Stomach (tissue), 9 donors: ENCODE measurements around the gene SEMA3D. TPM values are rescaled to one million over a fixed set of nuclear protein-coding genes. Genes with fewer than 3 reads are reported as not detected.

Experiments used
- DNase-seq, 2 donors: peaks; one replicate each; pipeline versions ENCODE4 v3.0.0 to v3.0.0-alpha.2; 2013 to 2019
- H3K27ac ChIP-seq, 5 donors: fragments of 200-600 bp in 4 of 5; sonication (generic) in 4 of 5; one replicate each; pipeline ENCODE4 v1.5.1; 2013 to 2019; ENCODE audit warnings: mild to moderate bottlenecking in 1 of 5, moderate library complexity in 1 of 5
- H3K27me3 ChIP-seq, 3 donors: fragments of 200-600 bp; sonication (generic); one replicate each; pipeline ENCODE4 v1.5.1; 2017 to 2019; ENCODE audit warnings: mixed run types in 1 of 3
- H3K36me3 ChIP-seq, 4 donors: fragments of 200-600 bp; sonication (generic); 1 replicate in 3 of 4; 2 replicates in 1 of 4; pipeline ENCODE4 v1.5.1; 2016 to 2019
- H3K4me1 ChIP-seq, 4 donors: fragments of 200-600 bp; sonication (generic); one replicate each; pipeline ENCODE4 v1.5.1; 2016 to 2019
- H3K4me3 ChIP-seq, 4 donors: fragments of 200-600 bp; sonication (generic) in 3 of 4; one replicate each; pipeline ENCODE4 v1.5.1; 2016 to 2019; ENCODE audit warnings: mild to moderate bottlenecking in 1 of 4
- H3K9me3 ChIP-seq, 4 donors: fragments of 200-600 bp; sonication (generic); one replicate each; pipeline ENCODE4 v1.5.1; 2016 to 2019
- EP300 ChIP-seq: sonication (generic); formaldehyde crosslinking; IDR thresholded peaks from one replicate; pipeline ENCODE4 v1.6.1; 2017; ENCODE audit warnings: antibody characterized with exemption
- POLR2A ChIP-seq, 4 donors: fragments of 450-650 bp; IDR thresholded peaks; one replicate each; pipeline ENCODE4 v1.6.1; 2016; ENCODE audit warnings: antibody characterized with exemption in 4 of 4, control low read depth in 2 of 4, mild to moderate bottlenecking in 1 of 4, moderate library complexity in 1 of 4
- POLR2AphosphoS5 ChIP-seq, 3 donors: sonication (generic); formaldehyde crosslinking; IDR thresholded peaks; one replicate each; pipeline ENCODE4 v1.6.1; 2016; ENCODE audit warnings: antibody characterized with exemption in 3 of 3
- WGBS, 5 donors: extraction: QIAGEN DNeasy Blood & Tissue Kit in 3 of 5; methylation state at CpG; one replicate each; pipeline versions ENCODE4 v1.1.5 to v1.1.7; 2013 to 2018; 5-methylcytosine and 5-hydroxymethylcytosine counted together
- intact Hi-C: fragments of 100-400 bp; cut with DNase I; formaldehyde crosslinking; loops from one replicate; pipeline ENCODE4 v1.15.1; 2023; ENCODE audit warnings: low total_unique reads
- polyA plus RNA-seq, 3 donors: library from polyadenylated mRNA; stranded (reverse); fragments of 200-250 nt; gene quantifications; one replicate each; pipeline ENCODE4 v1.2.3, GENCODE V29; 2013
- total RNA-seq, 5 donors: library from RNA; depleted of rRNA; stranded (reverse); fragments of >200 nt; gene quantifications; one replicate each; pipeline versions ENCODE4 v1.1.0 to v1.2.3, GENCODE V29; 2014 to 2016
- TF ChIP-seq, protein P1 (sequence below), 7 experiments: fragments of 450-650 bp in 4 of 7; fragments of 200-600 bp in 3 of 7; sonication (generic) in 3 of 7; IDR thresholded peaks; one replicate each; pipeline ENCODE4 v1.5.1; 2016 to 2019; ENCODE audit warnings: antibody characterized with exemption in 7 of 7, control low read depth in 2 of 7, mild to moderate bottlenecking in 1 of 7
- donor health status: healthy with polysubstance abuse.
- donor health status: Bipolar disorder and iron deficiency.
- donor health status: healthy.

The SEMA3D gene
- total and polyA plus RNA-seq, 8 donors = 0.44 to 20.9 (median 2.6) TPM; not detected in 1

DNA sequence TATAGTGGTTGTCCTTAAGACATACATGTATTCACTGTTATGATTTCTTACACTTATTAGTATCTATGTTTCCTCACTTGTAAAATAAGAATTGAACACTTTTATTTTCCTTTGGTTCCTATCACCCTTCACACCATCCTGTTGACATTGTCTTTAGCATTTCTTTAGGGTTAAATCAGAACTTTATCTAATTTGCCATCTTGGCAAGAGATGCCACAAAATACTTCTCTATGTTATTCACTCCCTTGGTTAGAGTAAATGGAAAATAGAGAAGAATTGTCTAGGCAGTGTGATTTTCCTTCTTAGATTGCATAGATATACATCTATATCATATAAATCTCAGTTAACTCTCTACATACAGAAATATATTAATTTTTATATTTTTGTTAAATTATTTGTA, 204.7 kb downstream of the SEMA3D start:
- no peaks in the 10 kb centered on the region for H3K9me3 ChIP-seq
- intact Hi-C loops = no loop called here
- TF ChIP-seq, protein P1, sequence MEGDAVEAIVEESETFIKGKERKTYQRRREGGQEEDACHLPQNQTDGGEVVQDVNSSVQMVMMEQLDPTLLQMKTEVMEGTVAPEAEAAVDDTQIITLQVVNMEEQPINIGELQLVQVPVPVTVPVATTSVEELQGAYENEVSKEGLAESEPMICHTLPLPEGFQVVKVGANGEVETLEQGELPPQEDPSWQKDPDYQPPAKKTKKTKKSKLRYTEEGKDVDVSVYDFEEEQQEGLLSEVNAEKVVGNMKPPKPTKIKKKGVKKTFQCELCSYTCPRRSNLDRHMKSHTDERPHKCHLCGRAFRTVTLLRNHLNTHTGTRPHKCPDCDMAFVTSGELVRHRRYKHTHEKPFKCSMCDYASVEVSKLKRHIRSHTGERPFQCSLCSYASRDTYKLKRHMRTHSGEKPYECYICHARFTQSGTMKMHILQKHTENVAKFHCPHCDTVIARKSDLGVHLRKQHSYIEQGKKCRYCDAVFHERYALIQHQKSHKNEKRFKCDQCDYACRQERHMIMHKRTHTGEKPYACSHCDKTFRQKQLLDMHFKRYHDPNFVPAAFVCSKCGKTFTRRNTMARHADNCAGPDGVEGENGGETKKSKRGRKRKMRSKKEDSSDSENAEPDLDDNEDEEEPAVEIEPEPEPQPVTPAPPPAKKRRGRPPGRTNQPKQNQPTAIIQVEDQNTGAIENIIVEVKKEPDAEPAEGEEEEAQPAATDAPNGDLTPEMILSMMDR (IDR thresholded peaks at IDR 0.05) = no peak
- no peak for TF ChIP-seq EP300

DNA sequence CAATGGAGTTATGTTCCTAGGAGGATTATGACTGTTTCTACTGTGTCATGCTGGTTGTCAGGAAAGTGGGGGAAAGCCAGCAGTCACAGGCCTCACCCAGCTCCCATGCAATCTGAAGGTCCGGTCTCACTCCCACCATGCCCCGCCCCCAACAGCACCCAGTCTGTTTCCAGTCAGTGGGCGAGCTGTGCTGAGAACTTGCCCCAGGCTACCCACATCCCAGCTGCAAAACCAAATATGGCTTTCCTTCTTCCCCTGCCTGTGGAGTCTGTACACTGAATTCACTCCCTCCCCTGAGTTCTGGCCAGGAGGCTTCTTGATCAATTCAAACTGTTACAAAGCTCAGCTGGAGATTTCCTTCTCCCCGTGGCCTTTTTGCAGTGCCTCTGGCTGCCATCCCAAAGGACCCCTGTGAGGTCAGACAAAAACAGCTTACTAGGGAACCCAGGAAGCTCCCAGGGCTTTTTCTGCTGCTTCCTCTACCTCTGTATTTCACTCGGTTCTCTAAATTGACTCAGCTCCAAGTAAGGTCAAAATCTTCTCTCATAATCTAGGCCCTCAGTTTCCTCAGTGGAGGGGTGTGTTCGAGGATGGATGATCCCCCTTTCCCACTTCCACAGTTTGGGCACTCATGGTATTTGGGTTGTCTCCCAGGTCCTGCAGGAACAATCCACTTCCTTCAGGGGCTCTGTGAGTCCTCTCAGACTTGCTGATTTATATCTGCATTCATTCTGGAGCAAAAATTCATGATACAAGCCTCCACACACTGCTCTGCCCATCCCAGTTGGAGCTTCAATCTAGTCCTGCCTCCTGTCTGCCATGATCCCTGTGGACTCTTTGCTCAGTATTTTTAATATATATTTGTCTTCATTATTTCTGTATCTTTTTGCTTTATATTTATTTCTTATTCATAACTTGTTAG, 205.5 kb downstream of the SEMA3D start:
- 67 to 74% (median 71%) methylated on average over 6 of the region's 6 CpGs for WGBS, 5 donors
- Histone ChIP-seq H3K9me3 (no peaks in the 10 kb centered on the region), H3K36me3 (no peaks in the 10 kb centered on the region), H3K27ac (no peak overlapping the region), H3K4me3 (no peak overlapping the region), H3K4me1 (no peaks in the 10 kb centered on the region), H3K27me3 (no peaks in the 10 kb centered on the region)
- intact Hi-C loops = no loop called here
- TF ChIP-seq POLR2A (IDR thresholded peaks at IDR 0.05) (no peak), EP300 (no peak), POLR2AphosphoS5 (IDR thresholded peaks at IDR 0.05) (no peak)
- TF ChIP-seq, protein P1 (IDR thresholded peaks at IDR 0.05) = no peak
- DNase-seq = peak in 1 of 2 donors; percentile 15

More for the DNA sequence above, 204.7 kb downstream of the SEMA3D start:
- Histone ChIP-seq H3K4me3 (no peak overlapping the region), H3K4me1 (no peaks in the 10 kb centered on the region), H3K36me3 (no peaks in the 10 kb centered on the region), H3K27ac (no peak overlapping the region), H3K27me3 (no peaks in the 10 kb centered on the region)
- no peak for DNase-seq

DNA sequence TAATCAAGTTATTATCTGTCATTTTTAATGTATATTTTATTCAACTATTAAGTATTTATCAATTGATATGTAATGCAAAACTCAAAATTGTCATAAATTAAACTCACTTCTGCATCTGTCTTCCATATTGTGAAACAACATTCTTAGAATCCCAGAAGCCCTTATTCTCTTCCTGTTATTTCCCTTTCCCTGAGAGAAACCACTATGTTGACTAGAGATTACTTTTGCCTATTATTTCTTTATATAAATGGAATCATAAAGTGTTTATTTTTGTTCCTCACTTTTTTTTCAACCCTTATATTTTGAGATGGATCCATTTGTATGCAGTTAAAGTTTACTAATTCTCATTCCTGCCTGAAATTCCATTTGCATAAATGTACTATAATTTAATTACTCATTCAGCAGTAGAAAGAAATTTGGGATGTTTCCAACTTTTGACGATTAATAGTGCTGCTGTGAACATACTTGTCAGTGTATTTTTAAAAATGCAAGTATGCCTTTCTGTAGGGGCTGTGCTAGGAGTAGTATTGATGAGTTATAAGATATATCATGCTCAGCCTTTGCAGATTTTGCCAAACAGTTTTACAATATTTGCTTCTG, 211.2 kb downstream of the SEMA3D start:
- no peaks in the 10 kb centered on the region for H3K36me3 ChIP-seq
- H3K27me3 ChIP-seq = no peaks in the 10 kb centered on the region
- H3K27ac ChIP-seq = no peak overlapping the region
- peaks cover 0 to 19% (median 10%) of the 10 kb centered on the region in 4 donors for H3K4me1 ChIP-seq
- H3K4me3 ChIP-seq = no peak overlapping the region
- WGBS, 5 donors = 37 to 52% (median 40%) methylated on average over 1 of the region's 1 CpG
- DNase-seq = no peak
- H3K9me3 ChIP-seq = no peaks in the 10 kb centered on the region
- intact Hi-C loops = no loop called here
- TF ChIP-seq POLR2AphosphoS5 (IDR thresholded peaks at IDR 0.05) = no peak
- no peak for TF ChIP-seq EP300
- TF ChIP-seq, protein P1 (IDR thresholded peaks at IDR 0.05) = no peak
- TF ChIP-seq POLR2A (IDR thresholded peaks at IDR 0.05) = no peak

DNA sequence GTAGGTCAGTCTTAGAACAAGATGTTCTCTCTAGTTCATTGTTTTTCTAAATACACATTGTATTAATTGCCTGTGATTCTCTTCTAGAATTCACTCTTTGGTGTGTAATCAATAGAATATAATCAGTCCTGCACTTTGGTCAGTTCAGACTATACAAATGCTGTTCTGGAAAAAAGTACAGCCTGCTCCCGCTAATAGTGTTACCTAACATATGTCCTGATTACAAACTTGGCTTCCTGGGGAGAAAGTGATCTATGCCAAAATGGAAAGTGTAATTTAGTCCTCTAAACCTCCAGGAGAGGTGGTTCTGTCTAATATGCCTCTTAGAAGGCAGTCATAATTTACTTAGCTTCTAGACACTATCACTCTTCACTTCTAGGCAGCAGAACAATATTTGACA, 215.5 kb downstream of the SEMA3D start:
- H3K4me3 ChIP-seq = no peak overlapping the region
- intact Hi-C loops = no loop called here
- no peaks in the 10 kb centered on the region for H3K27me3 ChIP-seq
- H3K27ac ChIP-seq = peak overlapping the region in 1 of 5 donors; percentile 41
- DNase-seq = no peak
- H3K9me3 ChIP-seq = no peaks in the 10 kb centered on the region
- H3K4me1 ChIP-seq = peaks cover 0 to 24% (median 16%) of the 10 kb centered on the region in 4 donors
- no peaks in the 10 kb centered on the region for H3K36me3 ChIP-seq
- TF ChIP-seq POLR2AphosphoS5 (IDR thresholded peaks at IDR 0.05) (no peak), POLR2A (IDR thresholded peaks at IDR 0.05) (no peak), EP300 (no peak)
- TF ChIP-seq, protein P1 (IDR thresholded peaks at IDR 0.05) = no peak
- WGBS, 5 donors = 15 to 39% (median 33%) methylated on average over 1 of the region's 1 CpG
